GM13977 (cell line): ENCODE data around the gene CDH23.

Experiments
- DNase-seq: peaks from one replicate; pipeline ENCODE4 v3.0.0; 2012; ENCODE audit warnings: low spot score
- CTCF ChIP-seq: IDR thresholded peaks from 2 replicates; pipeline ENCODE4 v1.5.1; 2012; ENCODE audit warnings: mild to moderate bottlenecking, control low read depth; ENCODE audit not compliant: insufficient read depth; ENCODE audit errors: extremely low read depth, missing control alignments
- in situ Hi-C: fragments of 300-500 bp; cut with MboI; formaldehyde crosslinking; loops from one replicate; pipeline ENCODE4 v1.12.0; 2022; ENCODE audit warnings: low sequenced_read_pairs, low pct_unique_long_range_greater_than_20kb, mixed read lengths, inconsistent platforms; ENCODE audit not compliant: unreplicated experiment

CDH23 gene

DNA sequence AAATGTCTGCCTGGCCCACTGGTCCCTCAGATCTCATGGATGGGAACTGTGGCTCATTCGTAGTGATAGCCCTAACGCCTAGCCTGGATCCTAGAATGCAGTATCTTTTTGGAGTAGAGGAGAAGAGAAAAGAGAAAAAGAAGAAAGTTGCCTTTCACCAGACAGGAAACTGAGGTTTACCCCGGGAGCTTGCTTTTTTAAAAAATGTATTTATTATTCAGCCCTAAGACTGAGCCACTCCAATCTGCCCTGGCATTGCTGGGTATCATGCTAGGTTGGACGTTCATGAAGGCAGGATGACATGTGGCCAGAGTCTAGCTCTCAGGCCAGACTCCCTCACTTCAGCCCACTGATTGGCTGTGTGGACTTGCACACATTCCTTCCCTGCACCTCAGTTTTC, 344.3 kb downstream of the CDH23 start:
- no peak for DNase-seq
- TF ChIP-seq CTCF, result no peak
- in situ Hi-C loops, result no loop called here

- no peak for TF ChIP-seq CTCF
- no peak for DNase-seq
- in situ Hi-C loops, result no loop called here
Observed at GRCh38 chr10:71741671-71742070, 345.0 kb downstream of the CDH23 start.

- in situ Hi-C loops, result no loop called here
- no peak for DNase-seq
- no peak for TF ChIP-seq CTCF
Observed at GRCh38 chr10:71742301-71743088, 345.8 kb downstream of the CDH23 start.

DNA sequence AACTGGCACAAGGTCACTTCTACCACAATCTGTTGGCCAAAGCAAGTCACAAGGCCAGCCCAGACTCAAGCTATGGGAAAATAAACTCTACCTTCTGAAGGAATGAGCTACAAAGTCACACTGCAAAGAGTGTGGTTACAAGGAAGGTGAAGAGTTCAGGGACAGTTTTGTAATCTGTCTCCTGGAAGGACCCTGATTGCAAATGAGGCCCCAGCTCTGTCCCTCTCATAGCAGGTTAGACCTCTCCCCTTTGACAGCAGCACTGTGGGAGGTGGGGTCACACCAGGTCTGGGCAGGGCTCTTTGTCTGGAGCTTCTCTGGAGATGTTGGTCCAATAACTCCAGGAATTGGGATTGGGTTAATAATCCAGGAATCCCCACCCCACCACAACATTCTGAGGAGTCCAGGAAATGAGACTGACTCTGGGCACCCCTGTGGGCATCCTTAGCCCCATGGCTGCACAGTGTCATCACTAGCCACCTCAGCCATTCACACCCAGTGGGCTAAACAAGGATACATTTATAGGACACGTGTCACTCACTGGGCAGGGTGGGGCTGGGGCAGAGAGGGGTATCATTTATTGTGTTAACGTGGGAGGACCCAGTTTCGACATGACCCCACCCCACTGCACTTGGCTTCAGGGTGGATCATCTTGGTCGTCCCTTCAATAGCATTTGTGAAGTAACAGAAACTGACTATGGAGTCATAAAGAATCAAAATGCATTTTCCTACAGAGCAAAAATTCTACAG, 346.5 kb downstream of the CDH23 start:
- DNase-seq, result no peak
- in situ Hi-C loops, result no loop called here
- no peak for TF ChIP-seq CTCF

DNA sequence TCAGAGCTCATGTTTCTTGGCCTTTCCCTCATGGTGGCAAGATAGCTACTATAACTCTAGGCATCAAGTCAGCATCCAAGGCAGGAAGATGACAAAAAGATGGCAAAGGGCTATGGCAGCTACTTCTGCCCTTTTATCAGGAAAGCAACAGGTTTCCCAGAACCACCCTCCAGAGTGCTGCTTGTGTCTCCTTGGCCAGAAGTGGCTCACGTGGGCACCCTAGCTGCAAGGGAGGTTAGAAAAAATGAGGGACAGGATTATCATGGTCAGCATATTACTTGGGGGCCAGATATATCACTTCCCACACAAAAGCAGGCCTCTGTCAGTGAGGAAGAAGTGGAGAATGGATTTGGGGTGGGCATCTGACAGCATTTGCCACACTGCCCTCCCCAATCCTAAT, 347.1 kb downstream of the CDH23 start:
- TF ChIP-seq CTCF, result no peak
- DNase-seq, result no peak
- in situ Hi-C loops, result no loop called here

- no peak for DNase-seq
- TF ChIP-seq CTCF, result no peak
- in situ Hi-C loops, result no loop called here
Observed at GRCh38 chr10:71744897-71745663, 348.4 kb downstream of the CDH23 start.
